ENCODE data around the gene ARMC3. TPM values are rescaled to one million over a fixed set of nuclear protein-coding genes. Genes with fewer than 3 reads are reported as not detected.

ARMC3 gene
- total and polyA plus RNA-seq, 9 of the 15 experiments (the other 6 are each of a cell fraction or from before 2014, with no cell fraction given) = 0.33 to 1.1 (median 0.62) TPM

DNA sequence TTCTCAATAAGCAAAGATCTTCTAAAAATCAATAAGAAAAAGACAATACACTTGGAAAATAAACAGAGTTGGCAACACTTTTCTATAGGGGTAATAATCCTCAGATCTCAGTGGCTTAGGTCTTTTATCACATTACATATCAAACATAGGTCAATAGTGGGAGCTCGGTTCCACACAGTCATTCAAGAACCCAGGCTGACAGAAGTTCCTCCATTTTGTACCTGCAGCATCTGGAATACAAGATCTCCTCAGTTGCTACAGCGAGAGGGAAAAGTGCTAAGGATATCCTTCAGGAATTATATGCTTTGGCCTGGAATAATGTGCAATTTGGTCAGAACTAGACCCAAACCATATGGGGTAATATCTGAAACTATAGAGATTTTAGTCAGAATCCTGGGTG lies 112.1 kb downstream of the ARMC3 start:
- no peak overlapping the region for H2AFZ ChIP-seq (ENCODE audit: low read depth, low read length)
- no peak overlapping the region for H3K27ac ChIP-seq (ENCODE audit: extremely low read depth, low read depth, low read length)
- no peak overlapping the region for H3K4me2 ChIP-seq (ENCODE audit: insufficient read depth, low read length)
- intact Hi-C loops (cut with micrococcal nuclease) = no loop called here
- no peaks in the 10 kb centered on the region for H3K27me3 ChIP-seq (ENCODE audit: control insufficient read depth in 2 of 2, insufficient read depth in 2 of 2, low read length in 2 of 2)
- CTCF ChIA-PET (ENCODE audit: low intra/inter-chr PET ratio) = no interaction called here
- no peaks in the 10 kb centered on the region; the same call in 1 of the 2 replicates for H3K9me3 ChIP-seq (replicated peaks; ENCODE audit: control insufficient read depth, insufficient read depth, low read depth, low read length)
- no peak overlapping the region for H3K9ac ChIP-seq (ENCODE audit: insufficient read depth in 1 of 2, low read depth in 2 of 2, low read length in 2 of 2)
- no peak overlapping the region for H3K4me3 ChIP-seq
- ATAC-seq (no peak), FAIRE-seq (no peak), DNase-seq (ENCODE audit: extremely low read depth in 1 of 4, low spot score in 3 of 4) (no peak)
- no peaks in the 10 kb centered on the region for H3K36me3 ChIP-seq (ENCODE audit: control insufficient read depth, insufficient read depth, low read length)
- no peaks in the 10 kb centered on the region for H3K9me1 ChIP-seq (ENCODE audit: control insufficient read depth, insufficient read depth, low read length)
- POLR2A ChIA-PET = interaction anchor here (1.0 kb wide), 1 partner anchor 9 kb away, joined by 4 read pairs; no protein-coding TSS in a partner anchor
- WGBS (ENCODE audit: insufficient coverage, low coverage, missing lambda C conversion rate) = 95% methylated on average over 2 of the region's 2 CpGs
- in situ Hi-C loops (cut with MboI) = no loop called here
- peaks cover 0 to 7% of the 10 kb centered on the region in 2 experiments; a peak in 3 of 5 replicates for H3K4me1 ChIP-seq (replicated peaks in 1 of 2; ENCODE audit: control insufficient read depth in 2 of 2, insufficient read depth in 2 of 2, low read length in 2 of 2)
- H3K79me2 ChIP-seq (ENCODE audit: control insufficient read depth, insufficient read depth, low read length) = no peaks in the 10 kb centered on the region
- BruUV-seq (replicated peaks) = no TSS peak
- no peaks in the 10 kb centered on the region for H4K20me1 ChIP-seq (replicated peaks; ENCODE audit: control insufficient read depth, insufficient read depth, low read length)
- peak; percentile 77 for TF ChIP-seq DMBX1 (CRISPR knock-in tag; IDR thresholded peaks at IDR 0.05; ENCODE audit: borderline replicate concordance)
- TF ChIP-seq MAZ (CRISPR knock-in tag; conservative IDR thresholded peaks at IDR 0.05 in 1 of 2, IDR thresholded peaks at IDR 0.05 in 1 of 2) = no peak
- peak; percentile 18 to 26; a peak in 1 of 4 replicates for TF ChIP-seq TRIM24 (IDR thresholded peaks at IDR 0.05)
- TF ChIP-seq GATAD2A (IDR thresholded peaks at IDR 0.05) = 0 out of 2 replicates have a peak, but pooled peaks have one; percentile 42
- peak; percentile 75 for TF ChIP-seq PTRF (tag; IDR thresholded peaks at IDR 0.05)
- no peak for TF ChIP-seq ERF (CRISPR knock-in tag; IDR thresholded peaks at IDR 0.05)
- TF ChIP-seq, protein P1, sequence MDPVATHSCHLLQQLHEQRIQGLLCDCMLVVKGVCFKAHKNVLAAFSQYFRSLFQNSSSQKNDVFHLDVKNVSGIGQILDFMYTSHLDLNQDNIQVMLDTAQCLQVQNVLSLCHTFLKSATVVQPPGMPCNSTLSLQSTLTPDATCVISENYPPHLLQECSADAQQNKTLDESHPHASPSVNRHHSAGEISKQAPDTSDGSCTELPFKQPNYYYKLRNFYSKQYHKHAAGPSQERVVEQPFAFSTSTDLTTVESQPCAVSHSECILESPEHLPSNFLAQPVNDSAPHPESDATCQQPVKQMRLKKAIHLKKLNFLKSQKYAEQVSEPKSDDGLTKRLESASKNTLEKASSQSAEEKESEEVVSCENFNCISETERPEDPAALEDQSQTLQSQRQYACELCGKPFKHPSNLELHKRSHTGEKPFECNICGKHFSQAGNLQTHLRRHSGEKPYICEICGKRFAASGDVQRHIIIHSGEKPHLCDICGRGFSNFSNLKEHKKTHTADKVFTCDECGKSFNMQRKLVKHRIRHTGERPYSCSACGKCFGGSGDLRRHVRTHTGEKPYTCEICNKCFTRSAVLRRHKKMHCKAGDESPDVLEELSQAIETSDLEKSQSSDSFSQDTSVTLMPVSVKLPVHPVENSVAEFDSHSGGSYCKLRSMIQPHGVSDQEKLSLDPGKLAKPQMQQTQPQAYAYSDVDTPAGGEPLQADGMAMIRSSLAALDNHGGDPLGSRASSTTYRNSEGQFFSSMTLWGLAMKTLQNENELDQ (CRISPR knock-in tag; IDR thresholded peaks at IDR 0.05; ENCODE audit: borderline replicate concordance) = no peak
- 0 out of 2 replicates have a peak, but pooled peaks have one; percentile 58 for TF ChIP-seq ILK (tag; IDR thresholded peaks at IDR 0.05; ENCODE audit: borderline replicate concordance, low read depth)
- TF ChIP-seq CXXC5 (CRISPR knock-in tag; IDR thresholded peaks at IDR 0.05) = peak; percentile 29; the same call in 1 of the 2 replicates
- TF ChIP-seq ETV6 (IDR thresholded peaks at IDR 0.05; ENCODE audit: borderline replicate concordance in 1 of 2, low read depth in 2 of 2, low read length in 1 of 2) = no peak
- no peak for TF ChIP-seq ETV6 (CRISPR knock-in tag; IDR thresholded peaks at IDR 0.05; ENCODE audit: borderline replicate concordance)
- TF ChIP-seq, protein P2, sequence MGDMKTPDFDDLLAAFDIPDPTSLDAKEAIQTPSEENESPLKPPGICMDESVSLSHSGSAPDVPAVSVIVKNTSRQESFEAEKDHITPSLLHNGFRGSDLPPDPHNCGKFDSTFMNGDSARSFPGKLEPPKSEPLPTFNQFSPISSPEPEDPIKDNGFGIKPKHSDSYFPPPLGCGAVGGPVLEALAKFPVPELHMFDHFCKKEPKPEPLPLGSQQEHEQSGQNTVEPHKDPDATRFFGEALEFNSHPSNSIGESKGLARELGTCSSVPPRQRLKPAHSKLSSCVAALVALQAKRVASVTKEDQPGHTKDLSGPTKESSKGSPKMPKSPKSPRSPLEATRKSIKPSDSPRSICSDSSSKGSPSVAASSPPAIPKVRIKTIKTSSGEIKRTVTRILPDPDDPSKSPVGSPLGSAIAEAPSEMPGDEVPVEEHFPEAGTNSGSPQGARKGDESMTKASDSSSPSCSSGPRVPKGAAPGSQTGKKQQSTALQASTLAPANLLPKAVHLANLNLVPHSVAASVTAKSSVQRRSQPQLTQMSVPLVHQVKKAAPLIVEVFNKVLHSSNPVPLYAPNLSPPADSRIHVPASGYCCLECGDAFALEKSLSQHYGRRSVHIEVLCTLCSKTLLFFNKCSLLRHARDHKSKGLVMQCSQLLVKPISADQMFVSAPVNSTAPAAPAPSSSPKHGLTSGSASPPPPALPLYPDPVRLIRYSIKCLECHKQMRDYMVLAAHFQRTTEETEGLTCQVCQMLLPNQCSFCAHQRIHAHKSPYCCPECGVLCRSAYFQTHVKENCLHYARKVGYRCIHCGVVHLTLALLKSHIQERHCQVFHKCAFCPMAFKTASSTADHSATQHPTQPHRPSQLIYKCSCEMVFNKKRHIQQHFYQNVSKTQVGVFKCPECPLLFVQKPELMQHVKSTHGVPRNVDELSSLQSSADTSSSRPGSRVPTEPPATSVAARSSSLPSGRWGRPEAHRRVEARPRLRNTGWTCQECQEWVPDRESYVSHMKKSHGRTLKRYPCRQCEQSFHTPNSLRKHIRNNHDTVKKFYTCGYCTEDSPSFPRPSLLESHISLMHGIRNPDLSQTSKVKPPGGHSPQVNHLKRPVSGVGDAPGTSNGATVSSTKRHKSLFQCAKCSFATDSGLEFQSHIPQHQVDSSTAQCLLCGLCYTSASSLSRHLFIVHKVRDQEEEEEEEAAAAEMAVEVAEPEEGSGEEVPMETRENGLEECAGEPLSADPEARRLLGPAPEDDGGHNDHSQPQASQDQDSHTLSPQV (IDR thresholded peaks at IDR 0.05) = peak; percentile 86
- TF ChIP-seq, protein P3, sequence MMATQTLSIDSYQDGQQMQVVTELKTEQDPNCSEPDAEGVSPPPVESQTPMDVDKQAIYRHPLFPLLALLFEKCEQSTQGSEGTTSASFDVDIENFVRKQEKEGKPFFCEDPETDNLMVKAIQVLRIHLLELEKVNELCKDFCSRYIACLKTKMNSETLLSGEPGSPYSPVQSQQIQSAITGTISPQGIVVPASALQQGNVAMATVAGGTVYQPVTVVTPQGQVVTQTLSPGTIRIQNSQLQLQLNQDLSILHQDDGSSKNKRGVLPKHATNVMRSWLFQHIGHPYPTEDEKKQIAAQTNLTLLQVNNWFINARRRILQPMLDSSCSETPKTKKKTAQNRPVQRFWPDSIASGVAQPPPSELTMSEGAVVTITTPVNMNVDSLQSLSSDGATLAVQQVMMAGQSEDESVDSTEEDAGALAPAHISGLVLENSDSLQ (IDR thresholded peaks at IDR 0.05) = no peak
- no peak for TF ChIP-seq NR2C1 (IDR thresholded peaks at IDR 0.05)
- 0 out of 2 replicates have a peak, but pooled peaks have one; percentile 33 for TF ChIP-seq NR2C1 (tag; IDR thresholded peaks at IDR 0.05)
- no peak for TF ChIP-seq ZFX (CRISPR knock-in tag; IDR thresholded peaks at IDR 0.05)

Measured in K562 (cell line).